HepG2 (cell line): ENCODE data around the gene CDK17. TPM values are rescaled to one million over a fixed set of nuclear protein-coding genes. Genes with fewer than 3 reads are reported as not detected.

Source experiments
- ATAC-seq: fragments of 200-7000 bp; cut with Tn5 transposase; 3 replicates; pipeline ENCODE4 v1.9.1; 2020; ENCODE audit warnings: mild to moderate bottlenecking, moderate library complexity
- BruUV-seq: library from RNA; stranded (reverse); fragments of 400-500 nt; replicated peaks from 2 replicates; lab custom pipeline; 2021; lab: Mats Ljungman, UMichigan
- CTCF ChIA-PET: fragments of 300-600 bp; formaldehyde crosslinking; extraction: SDS; loops from one replicate; lab custom pipeline; 2021; ENCODE audit warnings: low total read pairs, inconsistent platforms, low intra/inter-chr PET ratio; lab: Yijun Ruan, JAX
- POLR2A ChIA-PET: fragments of 350-600 bp; sonication (Branson Sonifier 250); formaldehyde crosslinking; loops from one replicate; lab custom pipeline; 2020; ENCODE audit warnings: antibody characterized with exemption, inconsistent platforms; lab: Yijun Ruan, JAX
- DNase-seq: peaks from one replicate; pipeline ENCODE4 v3.0.0-alpha.2; 2015; ENCODE audit warnings: low spot score
- FAIRE-seq: peaks from 3 replicates; lab custom pipeline; 2011; peaks lifted over from hg19 to GRCh38; lab: Jason Lieb, UNC
- H2AFZ ChIP-seq: one replicate; pipeline ENCODE4 v1.6.1; 2011; ENCODE audit warnings: low read length, inconsistent platforms
- H3K27ac ChIP-seq: fragments of 300-600 bp; 3 replicates; pipeline ENCODE4 v1.8.0; 2011; ENCODE audit warnings: mixed run types, mild to moderate bottlenecking, mixed read lengths, low read length, inconsistent platforms; ENCODE audit not compliant: insufficient read depth; ENCODE audit errors: extremely low read length
- H3K27me3 ChIP-seq, 2 experiments: fragments of 200-600 bp in 1 of 2; 2 replicates in 1 of 2; 3 replicates in 1 of 2; pipeline versions ENCODE4 v1.6.0 to v1.8.0; 2011; ENCODE audit warnings: low read length in 2 of 2, mild to moderate bottlenecking in 2 of 2, moderate library complexity in 2 of 2, inconsistent platforms in 1 of 2; ENCODE audit not compliant: insufficient read depth in 2 of 2, control insufficient read depth in 1 of 2
- H3K36me3 ChIP-seq, 2 experiments: fragments of 200-600 bp in 1 of 2; replicated peaks in 1 of 2; 2 replicates in 1 of 2; 3 replicates in 1 of 2; pipeline versions ENCODE4 v1.5.1 to v1.8.0; 2011; ENCODE audit warnings: low read length in 2 of 2, inconsistent platforms in 1 of 2; ENCODE audit not compliant: insufficient read depth in 2 of 2, control insufficient read depth in 1 of 2
- H3K4me1 ChIP-seq: 2 replicates; pipeline ENCODE4 v1.5.1; 2012; ENCODE audit warnings: low read length, inconsistent platforms; ENCODE audit not compliant: insufficient read depth
- H3K4me2 ChIP-seq: 2 replicates; pipeline ENCODE4 v1.6.0; 2011; ENCODE audit warnings: low read depth, low read length, inconsistent platforms
- H3K4me3 ChIP-seq, 3 experiments: fragments of 200-600 bp in 1 of 3; sonication (generic), shearing (Covaris generic) in 1 of 3; replicated peaks in 1 of 3; 2 replicates each; pipeline ENCODE4 v1.5.1; 2011 to 2016; ENCODE audit warnings: low read length in 3 of 3, inconsistent platforms in 2 of 3, low read depth in 2 of 3, mild to moderate bottlenecking in 2 of 3, control low read depth in 1 of 3, mixed read lengths in 1 of 3; ENCODE audit not compliant: insufficient read depth in 1 of 3
- H3K79me2 ChIP-seq: one replicate; pipeline ENCODE4 v1.6.1; 2011; ENCODE audit warnings: low read length, inconsistent platforms; ENCODE audit not compliant: insufficient read depth
- H3K9ac ChIP-seq: 2 replicates; pipeline ENCODE4 v1.6.0; 2011; ENCODE audit warnings: mild to moderate bottlenecking, low read depth, low read length, inconsistent platforms; ENCODE audit not compliant: insufficient read depth
- H3K9me3 ChIP-seq: 2 replicates; pipeline ENCODE4 v1.5.1; 2012; ENCODE audit warnings: mild to moderate bottlenecking, low read length
- H4K20me1 ChIP-seq: 2 replicates; pipeline ENCODE4 v1.6.0; 2011; ENCODE audit warnings: inconsistent platforms, mild to moderate bottlenecking, low read length, moderate library complexity; ENCODE audit not compliant: insufficient read depth
- ATM ChIP-seq: fragments of 450-650 bp; IDR thresholded peaks from 2 replicates; pipeline ENCODE4 v1.7.1; 2017; ENCODE audit warnings: mild to moderate bottlenecking, borderline replicate concordance
- HDAC1 ChIP-seq: sonication (generic); formaldehyde crosslinking; IDR thresholded peaks from 2 replicates; pipeline ENCODE4 v1.5.1; 2020; ENCODE audit warnings: mild to moderate bottlenecking, missing genetic modification reagents
- NFAT5 ChIP-seq: sonication (generic); formaldehyde crosslinking; IDR thresholded peaks from 2 replicates; pipeline ENCODE4 v1.4.0; 2020; ENCODE audit warnings: missing genetic modification reagents
- PPARG ChIP-seq: conservative IDR thresholded peaks from 2 replicates; pipeline ENCODE4 v1.6.1; 2016; ENCODE audit warnings: missing biosample characterization, missing genetic modification reagents
- PTBP1 ChIP-seq: fragments of 200-400 bp; formaldehyde crosslinking; IDR thresholded peaks from 2 replicates; pipeline ENCODE4 v1.6.1; 2018; ENCODE audit warnings: low read length, low read depth; ENCODE audit not compliant: poor library complexity, severe bottlenecking
- SIN3B ChIP-seq: fragments of 150-350 bp; IDR thresholded peaks from 2 replicates; pipeline ENCODE4 v1.6.1; 2014; ENCODE audit warnings: low read length
- SKIL ChIP-seq: sonication (generic); formaldehyde crosslinking; IDR thresholded peaks from 2 replicates; pipeline ENCODE4 v1.8.0; 2022; ENCODE audit warnings: missing genetic modification reagents, mild to moderate bottlenecking, moderate library complexity, borderline replicate concordance
- SNAPC5 ChIP-seq: sonication (generic); formaldehyde crosslinking; IDR thresholded peaks from 2 replicates; pipeline ENCODE4 v1.8.1; 2023; ENCODE audit warnings: mild to moderate bottlenecking, missing genetic modification reagents, borderline replicate concordance
- SOX13 ChIP-seq, 3 experiments: fragments of 450-650 bp in 1 of 3; sonication (generic) in 1 of 3; formaldehyde crosslinking in 1 of 3; IDR thresholded peaks in 2 of 3; conservative IDR thresholded peaks in 1 of 3; 2 replicates each; pipeline versions ENCODE4 v1.5.0 to v1.6.1; 2016 to 2020; ENCODE audit warnings: antibody characterized with exemption in 1 of 3, mild to moderate bottlenecking in 1 of 3, missing compliant biosample characterization in 1 of 3, missing genetic modification reagents in 1 of 3, moderate library complexity in 1 of 3
- THAP11 ChIP-seq: IDR thresholded peaks from 2 replicates; pipeline ENCODE4 v1.6.1; 2016; ENCODE audit warnings: missing biosample characterization, missing genetic modification reagents
- ZFP41 ChIP-seq: sonication (generic); formaldehyde crosslinking; IDR thresholded peaks from 2 replicates; pipeline ENCODE4 v1.4.0; 2020; ENCODE audit warnings: mild to moderate bottlenecking, missing genetic modification reagents, borderline replicate concordance
- ZNF331 ChIP-seq: sonication (generic); formaldehyde crosslinking; IDR thresholded peaks from 2 replicates; pipeline ENCODE4 v1.4.0; 2020; ENCODE audit warnings: missing genetic modification reagents
- ZNF567 ChIP-seq: sonication (generic); formaldehyde crosslinking; IDR thresholded peaks from 2 replicates; pipeline ENCODE4 v1.8.1; 2023; ENCODE audit warnings: mild to moderate bottlenecking, missing genetic modification reagents, borderline replicate concordance
- ZNF7 ChIP-seq: IDR thresholded peaks from 2 replicates; pipeline ENCODE4 v1.6.1; 2016; ENCODE audit warnings: missing biosample characterization, missing genetic modification reagents
- ZNF766 ChIP-seq: sonication (generic); formaldehyde crosslinking; IDR thresholded peaks from 2 replicates; pipeline ENCODE4 v1.5.0; 2020; ENCODE audit warnings: missing genetic modification reagents, borderline replicate concordance
- WGBS: methylation state at CpG from one replicate; pipeline ENCODE4 v1.1.6; 2017; ENCODE audit warnings: low lambda C conversion rate; 5-methylcytosine and 5-hydroxymethylcytosine counted together
- in situ Hi-C: cut with HindIII; loops from 2 replicates; pipeline ENCODE4 v1.10.0; 2017; ENCODE audit warnings: low pct_unique_long_range_greater_than_20kb; ENCODE audit not compliant: extremely low pct_ligation_motif_present
- intact Hi-C: fragments of 100-400 bp; cut with micrococcal nuclease; formaldehyde crosslinking; loops from one replicate; pipeline ENCODE4 v1.10.0; 2022; ENCODE audit not compliant: unreplicated experiment
- polyA plus RNA-seq, 8 experiments: library from polyadenylated mRNA; depleted of rRNA in 3 of 8; stranded (reverse) in 7 of 8; unstranded in 1 of 8; fragments of >200 nt; fragmentation: Illumina TruSeq in 4 of 8; extraction: Trizol in 4 of 8; gene quantifications; 2 replicates each; pipeline versions ENCODE4 v1.2.1 to v1.2.3, GENCODE V29; 2011 to 2016; ENCODE audit warnings: low read depth in 4 of 8, missing spikeins in 1 of 8, mixed read lengths in 1 of 8; ENCODE audit not compliant: insufficient read depth in 1 of 8
- total RNA-seq, 5 experiments: library from RNA; depleted of rRNA; stranded (reverse); fragments of >200 nt; fragmentation: Illumina TruSeq; extraction: Trizol; gene quantifications; 2 replicates each; pipeline ENCODE4 v1.2.3, GENCODE V29; 2016; ENCODE audit warnings: low read depth in 1 of 5

The CDK17 gene
- total and polyA plus RNA-seq, 2 of the 13 experiments (the other 11 are each of a cell fraction or from before 2014, with no cell fraction given) = 9.9 to 22.3 TPM

- TF ChIP-seq NFAT5 (CRISPR knock-in tag) (no peak), ATM (no peak)
These were observed 76.3 kb downstream of the CDK17 start (continued) for GRCh38 chr12:96323906-96324305.

GRCh38 chr12:96322720-96323119 lies 77.5 kb downstream of the CDK17 start:
- POLR2A ChIA-PET = no interaction called here
- intact Hi-C loops = no loop called here
- Histone ChIP-seq H3K9ac (no peak overlapping the region), H3K4me3 (no peak overlapping the region), H3K27ac (no peak overlapping the region), H3K27me3 (no peaks in the 10 kb centered on the region), H3K4me1 (no peaks in the 10 kb centered on the region), H3K9me3 (no peaks in the 10 kb centered on the region), H4K20me1 (no peaks in the 10 kb centered on the region), H3K36me3 (peaks cover 2 to 12% of the 10 kb centered on the region in 2 experiments; a peak in 3 of 5 replicates)
- no TSS peak for BruUV-seq
- no peak for ATAC-seq
- in situ Hi-C loops = no loop called here
- CTCF ChIA-PET = no interaction called here
- no peak for TF ChIP-seq SNAPC5 (CRISPR knock-in tag)
- no peak for TF ChIP-seq PPARG (CRISPR knock-in tag)
- no peak for TF ChIP-seq ZNF567 (CRISPR knock-in tag)
- no peak for TF ChIP-seq ZNF7 (CRISPR knock-in tag)
- TF ChIP-seq SOX13 (IDR thresholded peaks at IDR 0.05) = no peak
- no peak for TF ChIP-seq SOX13 (CRISPR knock-in tag; conservative IDR thresholded peaks at IDR 0.05 in 1 of 2, IDR thresholded peaks at IDR 0.05 in 1 of 2)
- TF ChIP-seq ZNF766 = no peak
- no peak for TF ChIP-seq PTBP1
- TF ChIP-seq HDAC1 (CRISPR knock-in tag) = no peak
- no peak for TF ChIP-seq THAP11 (CRISPR knock-in tag)
- no peak for TF ChIP-seq SKIL
- TF ChIP-seq ZNF331 (CRISPR knock-in tag) = no peak
- TF ChIP-seq ZFP41 (CRISPR knock-in tag) = no peak
- TF ChIP-seq SIN3B = no peak
- TF ChIP-seq, all 625 proteins: peak for 0
- no peak overlapping the region for H2AFZ ChIP-seq
- DNase-seq = no peak
- H3K4me2 ChIP-seq = no peak overlapping the region
- no peaks in the 10 kb centered on the region for H3K79me2 ChIP-seq
- FAIRE-seq = no peak
- 87% methylated on average over 1 of the region's 1 CpG for WGBS
